ENCODE results near the gene UGCG. TPM values are rescaled to one million over a fixed set of nuclear protein-coding genes. Genes with fewer than 3 reads are reported as not detected.

Gene UGCG
- total and polyA plus RNA-seq, 8 donors, result 9.4 to 29.9 (median 13.7) TPM

GRCh38 chr9:111904891-111905291, 8.3 kb downstream of the UGCG start:
- FAIRE-seq (no peak), DNase-seq (no peak), ATAC-seq (peak in 1 of 4 donors; percentile 12)
- no peak for TF ChIP-seq CTCF (IDR thresholded peaks at IDR 0.05)
- Histone ChIP-seq H3K27me3 (no peaks in the 10 kb centered on the region), H3K27ac (peak overlapping the region in 1 of 4 donors; percentile 17), H3K36me3 (no peaks in the 10 kb centered on the region), H3K4me3 (no peak overlapping the region), H3K4me1 (peaks cover 22 to 75% (median 48%) of the 10 kb centered on the region in 3 donors), H3K9me3 (no peaks in the 10 kb centered on the region)
- intact Hi-C loops (cut with DNase I), result no loop called here
- WGBS, 2 donors, result 57 to 60% methylated on average over 5 of the region's 5 CpGs

GRCh38 chr9:111907147-111907546, 10.5 kb downstream of the UGCG start:
- FAIRE-seq, result no peak

DNA sequence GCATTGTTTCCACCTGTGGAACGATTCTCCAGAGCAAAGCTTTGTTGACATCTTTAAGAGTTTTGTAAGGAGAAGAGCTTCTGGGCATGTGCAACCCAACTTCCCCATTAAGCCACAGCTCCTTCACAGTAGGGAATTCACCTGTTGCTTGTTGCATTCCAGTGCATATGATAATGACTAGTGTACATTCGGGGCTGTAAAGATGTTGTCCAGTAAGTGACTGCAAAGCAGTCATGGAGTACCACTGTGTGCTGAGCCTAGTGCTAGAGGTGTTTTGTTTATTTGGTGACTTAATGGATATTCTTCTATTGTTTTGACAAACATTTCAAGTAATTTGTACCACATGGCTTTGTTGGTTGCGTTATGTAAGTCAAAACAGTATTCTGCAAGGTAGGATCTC, 12.8 kb downstream of the UGCG start:
- H3K4me3 ChIP-seq, result no peak overlapping the region
- H3K27me3 ChIP-seq, result no peaks in the 10 kb centered on the region
- H3K4me1 ChIP-seq, result peaks cover 6 to 53% (median 13%) of the 10 kb centered on the region in 3 donors
- H3K36me3 ChIP-seq, result no peaks in the 10 kb centered on the region
- DNase-seq (no peak), ATAC-seq (peak in 3 of 4 donors; percentile 16 to 52 (median 41)), FAIRE-seq (no peak)
- H3K9me3 ChIP-seq, result no peaks in the 10 kb centered on the region
- intact Hi-C loops (cut with DNase I), result no loop called here
- no peak overlapping the region for H3K27ac ChIP-seq
- WGBS, 2 donors, result 45 to 48% methylated on average over 3 of the region's 3 CpGs
- no peak for TF ChIP-seq CTCF (IDR thresholded peaks at IDR 0.05)

More at GRCh38 chr9:111907147-111907546, 10.5 kb downstream of the UGCG start:
- no peaks in the 10 kb centered on the region for H3K9me3 ChIP-seq
- ATAC-seq, result no peak
- intact Hi-C loops (cut with DNase I), result no loop called here
- 70 to 78% methylated on average over 5 of the region's 5 CpGs for WGBS, 2 donors
- no peaks in the 10 kb centered on the region for H3K27me3 ChIP-seq
- DNase-seq, result no peak
- H3K4me1 ChIP-seq, result peaks cover 15 to 62% (median 26%) of the 10 kb centered on the region in 3 donors
- TF ChIP-seq CTCF (IDR thresholded peaks at IDR 0.05), result no peak
- no peak overlapping the region for H3K27ac ChIP-seq
- H3K36me3 ChIP-seq, result no peaks in the 10 kb centered on the region
- no peak overlapping the region for H3K4me3 ChIP-seq

- DNase-seq (no peak), FAIRE-seq (no peak), ATAC-seq (no peak)
- intact Hi-C loops (cut with DNase I), result no loop called here
- peaks cover 13 to 57% (median 16%) of the 10 kb centered on the region in 3 donors for H3K4me1 ChIP-seq
- 77 to 78% methylated on average over 6 of the region's 6 CpGs for WGBS, 2 donors
- no peak overlapping the region for H3K4me3 ChIP-seq
- no peaks in the 10 kb centered on the region for H3K9me3 ChIP-seq
- no peaks in the 10 kb centered on the region for H3K36me3 ChIP-seq
- no peak for TF ChIP-seq CTCF (IDR thresholded peaks at IDR 0.05)
- H3K27ac ChIP-seq, result no peak overlapping the region
- no peaks in the 10 kb centered on the region for H3K27me3 ChIP-seq
Observed at GRCh38 chr9:111910428-111910827, 13.8 kb downstream of the UGCG start.

- no peaks in the 10 kb centered on the region for H3K9me3 ChIP-seq
- 78 to 84% methylated on average over 6 of the region's 6 CpGs for WGBS, 2 donors
- no peak for TF ChIP-seq CTCF (IDR thresholded peaks at IDR 0.05)
Observed at GRCh38 chr9:111913159-111913558, 16.5 kb downstream of the UGCG start.

More at GRCh38 chr9:111913159-111913558, 16.5 kb downstream of the UGCG start:
- no peak for ATAC-seq
- intact Hi-C loops (cut with DNase I), result no loop called here
- Histone ChIP-seq H3K27me3 (no peaks in the 10 kb centered on the region), H3K4me3 (no peak overlapping the region), H3K27ac (no peak overlapping the region), H3K36me3 (no peaks in the 10 kb centered on the region), H3K4me1 (peaks cover 13 to 63% (median 39%) of the 10 kb centered on the region in 3 donors)
- no peak for DNase-seq
- FAIRE-seq, result no peak
